Keratinocyte (primary cell): ENCODE data around the gene ATIC.

ENCODE experiments used
- EZH2 ChIP-seq: IDR thresholded peaks from one replicate; pipeline ENCODE4 v1.6.1; 2012; ENCODE audit warnings: inconsistent platforms, mild to moderate bottlenecking, low read length, moderate library complexity
- TF ChIP-seq, protein P1 (sequence below), 3 experiments: IDR thresholded peaks in 1 of 3; conservative IDR thresholded peaks in 1 of 3; optimal IDR thresholded peaks in 1 of 3; 2 replicates in 2 of 3; 3 replicates in 1 of 3; pipeline versions ENCODE3 to v1.5.1; 2011; ENCODE audit warnings: low read length in 3 of 3, mild to moderate bottlenecking in 3 of 3, moderate library complexity in 2 of 3, control low read depth in 1 of 3, inconsistent platforms in 1 of 3; ENCODE audit not compliant: insufficient read depth in 2 of 3; ENCODE audit errors: extremely low read depth in 1 of 3

DNA sequence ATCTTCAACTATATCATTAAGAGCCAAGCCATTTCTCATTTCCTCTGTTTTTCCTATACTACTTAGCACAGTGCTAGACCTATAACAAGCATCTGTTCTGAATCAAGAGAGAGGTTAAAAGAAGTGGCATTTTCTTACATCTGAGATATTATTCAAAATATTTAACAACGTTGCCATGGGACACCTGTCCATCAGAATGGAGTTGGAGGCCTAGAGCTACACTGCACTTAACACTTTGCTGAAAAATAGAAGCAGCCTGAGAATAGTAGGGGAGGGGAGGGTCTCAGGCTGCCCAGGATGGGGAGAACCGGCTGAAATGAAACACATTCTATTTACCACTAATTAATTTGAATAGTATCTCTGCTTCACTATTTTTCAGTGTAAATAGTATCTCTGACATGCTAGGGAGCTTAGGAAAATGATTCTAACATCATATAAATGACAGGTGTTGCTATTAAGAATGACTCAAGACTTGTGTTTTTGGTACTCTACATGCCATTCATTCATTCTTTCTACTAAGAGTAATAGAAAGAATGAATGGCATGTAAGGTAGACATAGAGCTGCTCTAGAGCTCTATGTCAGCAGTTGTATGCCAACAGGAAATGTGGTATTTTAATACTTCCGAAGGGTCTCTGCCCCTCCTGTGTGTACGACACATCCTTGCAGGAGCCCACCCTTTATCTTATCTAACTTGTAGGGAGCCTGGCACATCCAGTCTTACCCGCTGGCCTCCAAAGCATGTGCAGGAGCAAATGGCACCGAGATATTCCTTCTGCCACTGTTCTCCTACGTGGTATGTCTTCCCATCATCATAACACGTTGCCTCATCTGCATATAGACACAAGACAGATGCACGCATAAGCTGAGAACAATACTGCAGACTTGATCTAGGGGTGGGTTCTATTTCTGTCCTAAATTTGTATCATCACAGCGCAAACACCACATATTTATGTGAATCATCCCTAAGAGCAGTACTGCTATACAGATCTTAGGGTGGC is 52.6 kb downstream of the ATIC start:
- TF ChIP-seq EZH2 = no peak
- TF ChIP-seq, protein P1, sequence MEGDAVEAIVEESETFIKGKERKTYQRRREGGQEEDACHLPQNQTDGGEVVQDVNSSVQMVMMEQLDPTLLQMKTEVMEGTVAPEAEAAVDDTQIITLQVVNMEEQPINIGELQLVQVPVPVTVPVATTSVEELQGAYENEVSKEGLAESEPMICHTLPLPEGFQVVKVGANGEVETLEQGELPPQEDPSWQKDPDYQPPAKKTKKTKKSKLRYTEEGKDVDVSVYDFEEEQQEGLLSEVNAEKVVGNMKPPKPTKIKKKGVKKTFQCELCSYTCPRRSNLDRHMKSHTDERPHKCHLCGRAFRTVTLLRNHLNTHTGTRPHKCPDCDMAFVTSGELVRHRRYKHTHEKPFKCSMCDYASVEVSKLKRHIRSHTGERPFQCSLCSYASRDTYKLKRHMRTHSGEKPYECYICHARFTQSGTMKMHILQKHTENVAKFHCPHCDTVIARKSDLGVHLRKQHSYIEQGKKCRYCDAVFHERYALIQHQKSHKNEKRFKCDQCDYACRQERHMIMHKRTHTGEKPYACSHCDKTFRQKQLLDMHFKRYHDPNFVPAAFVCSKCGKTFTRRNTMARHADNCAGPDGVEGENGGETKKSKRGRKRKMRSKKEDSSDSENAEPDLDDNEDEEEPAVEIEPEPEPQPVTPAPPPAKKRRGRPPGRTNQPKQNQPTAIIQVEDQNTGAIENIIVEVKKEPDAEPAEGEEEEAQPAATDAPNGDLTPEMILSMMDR (optimal IDR thresholded peaks at IDR 0.05 in 1 of 3, IDR thresholded peaks at IDR 0.05 in 1 of 3, conservative IDR thresholded peaks at IDR 0.05 in 1 of 3; ENCODE audit: extremely low read depth in 1 of 3, insufficient read depth in 2 of 3, low read length in 3 of 3) = no peak
